HepG2 (cell line): ENCODE measurements around the gene LRRC25. TPM values are rescaled to one million over a fixed set of nuclear protein-coding genes. Genes with fewer than 3 reads are reported as not detected.

Source experiments
- ATAC-seq: fragments of 200-7000 bp; cut with Tn5 transposase; 3 replicates; pipeline ENCODE4 v1.9.1; 2020; ENCODE audit warnings: mild to moderate bottlenecking, moderate library complexity
- Bru-seq: library from RNA; stranded (reverse); fragments of 400-500 nt; gene quantifications from one replicate; lab custom pipeline; 2021; lab: Mats Ljungman, UMichigan
- BruChase-seq, 2 experiments: library from RNA; stranded (reverse); fragments of 400-500 nt; gene quantifications; one replicate each; lab custom pipeline; 2021; lab: Mats Ljungman, UMichigan
- BruUV-seq: library from RNA; stranded (reverse); fragments of 400-500 nt; replicated peaks from 2 replicates; lab custom pipeline; 2021; lab: Mats Ljungman, UMichigan
- CTCF ChIA-PET: fragments of 300-600 bp; formaldehyde crosslinking; extraction: SDS; loops from one replicate; lab custom pipeline; 2021; ENCODE audit warnings: low total read pairs, inconsistent platforms, low intra/inter-chr PET ratio; lab: Yijun Ruan, JAX
- POLR2A ChIA-PET: fragments of 350-600 bp; sonication (Branson Sonifier 250); formaldehyde crosslinking; loops from one replicate; lab custom pipeline; 2020; ENCODE audit warnings: antibody characterized with exemption, inconsistent platforms; lab: Yijun Ruan, JAX
- DNase-seq: peaks from one replicate; pipeline ENCODE4 v3.0.0-alpha.2; 2015; ENCODE audit warnings: low spot score
- FAIRE-seq: peaks from 3 replicates; lab custom pipeline; 2011; peaks lifted over from hg19 to GRCh38; lab: Jason Lieb, UNC
- H2AFZ ChIP-seq: one replicate; pipeline ENCODE4 v1.6.1; 2011; ENCODE audit warnings: low read length, inconsistent platforms
- H3K27ac ChIP-seq: fragments of 300-600 bp; 3 replicates; pipeline ENCODE4 v1.8.0; 2011; ENCODE audit warnings: mixed run types, mild to moderate bottlenecking, mixed read lengths, low read length, inconsistent platforms; ENCODE audit not compliant: insufficient read depth; ENCODE audit errors: extremely low read length
- H3K27me3 ChIP-seq, 2 experiments: fragments of 200-600 bp in 1 of 2; 2 replicates in 1 of 2; 3 replicates in 1 of 2; pipeline versions ENCODE4 v1.6.0 to v1.8.0; 2011; ENCODE audit warnings: low read length in 2 of 2, mild to moderate bottlenecking in 2 of 2, moderate library complexity in 2 of 2, inconsistent platforms in 1 of 2; ENCODE audit not compliant: insufficient read depth in 2 of 2, control insufficient read depth in 1 of 2
- H3K36me3 ChIP-seq, 2 experiments: fragments of 200-600 bp in 1 of 2; replicated peaks in 1 of 2; 2 replicates in 1 of 2; 3 replicates in 1 of 2; pipeline versions ENCODE4 v1.5.1 to v1.8.0; 2011; ENCODE audit warnings: low read length in 2 of 2, inconsistent platforms in 1 of 2; ENCODE audit not compliant: insufficient read depth in 2 of 2, control insufficient read depth in 1 of 2
- H3K4me1 ChIP-seq: 2 replicates; pipeline ENCODE4 v1.5.1; 2012; ENCODE audit warnings: low read length, inconsistent platforms; ENCODE audit not compliant: insufficient read depth
- H3K4me2 ChIP-seq: 2 replicates; pipeline ENCODE4 v1.6.0; 2011; ENCODE audit warnings: low read depth, low read length, inconsistent platforms
- H3K4me3 ChIP-seq, 3 experiments: fragments of 200-600 bp in 1 of 3; sonication (generic), shearing (Covaris generic) in 1 of 3; replicated peaks in 1 of 3; 2 replicates each; pipeline ENCODE4 v1.5.1; 2011 to 2016; ENCODE audit warnings: low read length in 3 of 3, inconsistent platforms in 2 of 3, low read depth in 2 of 3, mild to moderate bottlenecking in 2 of 3, control low read depth in 1 of 3, mixed read lengths in 1 of 3; ENCODE audit not compliant: insufficient read depth in 1 of 3
- H3K79me2 ChIP-seq: one replicate; pipeline ENCODE4 v1.6.1; 2011; ENCODE audit warnings: low read length, inconsistent platforms; ENCODE audit not compliant: insufficient read depth
- H3K9ac ChIP-seq: 2 replicates; pipeline ENCODE4 v1.6.0; 2011; ENCODE audit warnings: mild to moderate bottlenecking, low read depth, low read length, inconsistent platforms; ENCODE audit not compliant: insufficient read depth
- H3K9me3 ChIP-seq: 2 replicates; pipeline ENCODE4 v1.5.1; 2012; ENCODE audit warnings: mild to moderate bottlenecking, low read length
- H4K20me1 ChIP-seq: 2 replicates; pipeline ENCODE4 v1.6.0; 2011; ENCODE audit warnings: inconsistent platforms, mild to moderate bottlenecking, low read length, moderate library complexity; ENCODE audit not compliant: insufficient read depth
- CTCF ChIP-seq: sonication (generic); formaldehyde crosslinking; IDR thresholded peaks from 2 replicates; pipeline ENCODE4 v1.5.0; 2020; ENCODE audit warnings: mild to moderate bottlenecking, missing genetic modification reagents, moderate library complexity
- MTERF4 ChIP-seq: sonication (generic); formaldehyde crosslinking; IDR thresholded peaks from 2 replicates; pipeline ENCODE4 v1.8.0; 2023; ENCODE audit warnings: mild to moderate bottlenecking, missing genetic modification reagents
- NFIC ChIP-seq: IDR thresholded peaks from 2 replicates; pipeline ENCODE4 v1.6.1; 2012; ENCODE audit warnings: mild to moderate bottlenecking, low read length, inconsistent platforms
- PAF1 ChIP-seq: IDR thresholded peaks from 2 replicates; pipeline ENCODE4 v1.6.1; 2016; ENCODE audit warnings: missing genetic modification reagents, missing compliant biosample characterization
- RFX3 ChIP-seq: IDR thresholded peaks from 2 replicates; pipeline ENCODE4 v1.6.1; 2016; ENCODE audit warnings: missing biosample characterization, missing genetic modification reagents
- SIN3B ChIP-seq: fragments of 150-350 bp; IDR thresholded peaks from 2 replicates; pipeline ENCODE4 v1.6.1; 2014; ENCODE audit warnings: low read length
- SP5 ChIP-seq: IDR thresholded peaks from 2 replicates; pipeline ENCODE4 v1.6.1; 2016; ENCODE audit warnings: low read depth, borderline replicate concordance
- SYNCRIP ChIP-seq: fragments of 200-400 bp; formaldehyde crosslinking; IDR thresholded peaks from 2 replicates; pipeline ENCODE4 v1.6.1; 2018; ENCODE audit warnings: mild to moderate bottlenecking, low read depth, low read length; ENCODE audit not compliant: insufficient read depth
- ZMYM3 ChIP-seq: sonication (generic); formaldehyde crosslinking; IDR thresholded peaks from 2 replicates; pipeline ENCODE4 v1.5.1; 2020; ENCODE audit warnings: mild to moderate bottlenecking, missing genetic modification reagents
- WGBS: methylation state at CpG from one replicate; pipeline ENCODE4 v1.1.6; 2017; ENCODE audit warnings: low lambda C conversion rate; 5-methylcytosine and 5-hydroxymethylcytosine counted together
- in situ Hi-C: cut with HindIII; loops from 2 replicates; pipeline ENCODE4 v1.10.0; 2017; ENCODE audit warnings: low pct_unique_long_range_greater_than_20kb; ENCODE audit not compliant: extremely low pct_ligation_motif_present
- intact Hi-C: fragments of 100-400 bp; cut with micrococcal nuclease; formaldehyde crosslinking; loops from one replicate; pipeline ENCODE4 v1.10.0; 2022; ENCODE audit not compliant: unreplicated experiment
- long read RNA-seq, 2 experiments: library from RNA in 1 of 2; library from polyadenylated mRNA in 1 of 2; stranded (forward) in 1 of 2; unstranded in 1 of 2; transcript quantifications; one replicate each; pipeline ENCODE4 v2.0.0, GENCODE V29; 2019 to 2022
- polyA minus RNA-seq, 3 experiments: library from RNA; depleted of rRNA, polyadenylated mRNA; stranded (reverse); fragments of >200 nt; gene quantifications; 2 replicates each; pipeline ENCODE4 v1.2.3, GENCODE V29; 2011; ENCODE audit warnings: low replicate concordance in 1 of 3
- polyA plus RNA-seq, 8 experiments: library from polyadenylated mRNA; depleted of rRNA in 3 of 8; stranded (reverse) in 7 of 8; unstranded in 1 of 8; fragments of >200 nt; fragmentation: Illumina TruSeq in 4 of 8; extraction: Trizol in 4 of 8; gene quantifications; 2 replicates each; pipeline versions ENCODE4 v1.2.1 to v1.2.3, GENCODE V29; 2011 to 2016; ENCODE audit warnings: low read depth in 4 of 8, missing spikeins in 1 of 8, mixed read lengths in 1 of 8; ENCODE audit not compliant: insufficient read depth in 1 of 8
- total RNA-seq, 5 experiments: library from RNA; depleted of rRNA; stranded (reverse); fragments of >200 nt; fragmentation: Illumina TruSeq; extraction: Trizol; gene quantifications; 2 replicates each; pipeline ENCODE4 v1.2.3, GENCODE V29; 2016; ENCODE audit warnings: low read depth in 1 of 5
- TF ChIP-seq, protein P1 (sequence below): sonication (generic); formaldehyde crosslinking; IDR thresholded peaks from 2 replicates; pipeline ENCODE4 v1.5.1; 2020; ENCODE audit warnings: missing genetic modification reagents, mild to moderate bottlenecking, borderline replicate concordance
- TF ChIP-seq, protein P2 (sequence below): sonication (generic); formaldehyde crosslinking; IDR thresholded peaks from 2 replicates; pipeline ENCODE4 v1.4.0; 2020; ENCODE audit warnings: mild to moderate bottlenecking, missing genetic modification reagents

The LRRC25 gene
- total RNA-seq (2016; rRNA removed; fragmentation: Illumina TruSeq; extraction: Trizol) (0.13 TPM in 1 of 2 replicates, not detected in the other), polyA plus RNA-seq (2011; rRNA removed) (0.53 and 0.85 TPM in 2 replicates), polyA minus RNA-seq (2011; rRNA and poly(A)+ RNA removed; ENCODE audit: low replicate concordance) (0.60 TPM in 1 of 2 replicates, not detected in the other), Bru-seq, nascent RNA (percentile 17 among the genes with signal in this experiment), BruChase-seq, experiment 1, labeled RNA remaining after a 6-hour chase (percentile 11 among the genes with signal in this experiment), BruChase-seq, experiment 2, labeled RNA remaining after a 2-hour chase (percentile 15 among the genes with signal in this experiment)
- total RNA-seq (2016; cell fraction: cytosol; rRNA removed; fragmentation: Illumina TruSeq; extraction: Trizol; ENCODE audit: low read depth), result 0.20 TPM in 1 of 2 replicates, not detected in the other
- 0.11 TPM in 1 of 2 replicates, not detected in the other for total RNA-seq (2016; cell fraction: insoluble cytoplasmic fraction; rRNA removed; fragmentation: Illumina TruSeq; extraction: Trizol)
- 0.17 and 0.19 TPM in 2 replicates for total RNA-seq (2016; cell fraction: membrane; rRNA removed; fragmentation: Illumina TruSeq; extraction: Trizol)
- total RNA-seq (2016; cell fraction: nucleus; rRNA removed; fragmentation: Illumina TruSeq; extraction: Trizol), result 0.25 TPM in 1 of 2 replicates, not detected in the other
- 0.66 and 0.68 TPM in 2 replicates for polyA plus RNA-seq (2011; cell fraction: cytosol; rRNA removed)
- polyA plus RNA-seq (2011; cell fraction: nucleus; rRNA removed), result 0.16 and 0.35 TPM in 2 replicates
- 0.11 and 0.13 TPM in 2 replicates for polyA plus RNA-seq (2012)
- polyA plus RNA-seq (2016; cell fraction: cytosol; fragmentation: Illumina TruSeq; extraction: Trizol; ENCODE audit: low read depth), result 0.05 TPM in 1 of 2 replicates, not detected in the other
- polyA plus RNA-seq (2016; cell fraction: insoluble cytoplasmic fraction; fragmentation: Illumina TruSeq; extraction: Trizol; ENCODE audit: low read depth), result 0.12 and 0.15 TPM in 2 replicates
- 0.13 TPM in 1 of 2 replicates, not detected in the other for polyA plus RNA-seq (2016; cell fraction: membrane; fragmentation: Illumina TruSeq; extraction: Trizol; ENCODE audit: low read depth)
- not detected in 2 replicates for polyA plus RNA-seq (2016; cell fraction: nucleus; fragmentation: Illumina TruSeq; extraction: Trizol; ENCODE audit: insufficient read depth, low read depth)
- 0.40 and 0.70 TPM in 2 replicates for polyA minus RNA-seq (2011; cell fraction: cytosol; rRNA and poly(A)+ RNA removed)
- polyA minus RNA-seq (2011; cell fraction: nucleus; rRNA and poly(A)+ RNA removed), result 0.25 TPM in 1 of 2 replicates, not detected in the other
- long read RNA-seq, experiment 1, partial matches to known transcripts, result 0 of 2 reads
- long read RNA-seq, experiment 1, other reads (novel, unspliced or antisense), result 0 of 2 reads
- long read RNA-seq, experiment 2, partial matches to known transcripts, result 0 of 2 reads
- long read RNA-seq, experiment 2, other reads (novel, unspliced or antisense), result 1 of 2 reads

DNA sequence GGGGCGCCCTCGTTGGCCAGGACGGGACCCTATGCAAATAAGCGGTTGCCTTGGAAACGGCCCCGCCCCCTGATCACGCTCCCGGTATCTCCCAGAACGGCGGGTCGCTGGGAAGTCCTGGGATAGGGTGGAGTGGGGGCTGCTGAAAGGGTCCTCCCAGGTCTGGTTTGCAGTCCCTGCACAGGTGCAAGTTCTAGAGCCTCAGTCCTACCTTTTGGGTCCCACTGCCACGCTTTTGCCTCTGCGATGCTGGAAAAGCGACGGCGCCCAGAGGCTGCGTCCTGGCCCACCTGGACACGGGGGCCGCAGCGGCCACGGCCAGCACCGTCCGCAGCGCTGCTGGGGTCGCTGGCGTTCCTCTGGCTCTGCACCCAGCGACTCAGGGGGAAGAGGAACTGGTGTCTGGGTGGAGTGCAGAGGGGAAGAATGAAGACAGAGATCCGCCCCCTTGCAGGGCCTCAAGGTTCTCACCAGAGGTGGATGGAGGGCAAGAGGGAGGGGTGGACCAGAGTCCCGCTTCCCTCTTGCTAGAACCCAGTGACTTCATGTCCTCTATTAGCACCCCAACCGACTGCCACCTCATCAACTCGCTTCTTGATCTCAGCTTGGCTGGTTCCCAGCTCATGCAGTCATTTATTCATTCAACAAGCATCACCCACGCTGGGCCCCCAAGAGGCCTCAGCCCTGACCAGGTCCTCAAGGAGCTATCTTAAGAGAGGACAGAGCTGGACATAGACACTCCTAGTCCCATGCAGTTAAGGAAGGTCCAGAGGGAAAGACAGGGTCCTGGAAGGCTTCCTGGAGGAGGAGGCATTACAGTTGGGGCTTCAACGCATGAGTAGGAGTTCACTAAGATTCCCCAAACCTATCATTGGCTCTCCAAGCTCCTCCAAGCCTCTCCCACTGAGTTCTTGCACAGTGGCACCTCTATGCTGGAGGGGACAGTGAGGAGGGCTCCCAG lies at the start of gene LRRC25:
TSS of gene LRRC25 (minus strand) at position 381 of the 961 bp plus-strand sequence. CDS start 659 bp downstream, outside the sequence.
- DNase-seq, result no peak
- no peak within 1 kb of the TSS for H3K27ac ChIP-seq
- CTCF ChIA-PET, result no interaction called here
- no peak within 1 kb of the TSS for H2AFZ ChIP-seq
- H4K20me1 ChIP-seq, result no peaks in the 10 kb centered on the region
- peaks cover 52% of the 10 kb centered on the region for H3K4me1 ChIP-seq
- peak within 1 kb of the TSS; percentile 83 for H3K4me2 ChIP-seq
- in situ Hi-C loops, result no loop called here
- intact Hi-C loops, result no loop called here
- peak; percentile 30 for ATAC-seq
- H3K9me3 ChIP-seq, result no peaks in the 10 kb centered on the region
- no TSS peak for BruUV-seq
- peaks cover 0 to 17% of the 10 kb centered on the region in 2 experiments; a peak in 4 of 5 replicates for H3K27me3 ChIP-seq
- FAIRE-seq, result no peak
- H3K79me2 ChIP-seq, result no peaks in the 10 kb centered on the region
- H3K9ac ChIP-seq, result peak within 1 kb of the TSS; percentile 52
- POLR2A ChIA-PET, result interaction anchor here (1.1 to 2.5 kb wide), 4 partner anchors 9 to 17 kb away, joined by 3 to 12 read pairs (median 8); partner anchors contain the start of gene GDF15
- 34% methylated on average over 21 of the region's 33 CpGs for WGBS
- peak within 1 kb of the TSS in 2 of 3 experiments; percentile 15 to 60; a peak in 4 of 6 replicates for H3K4me3 ChIP-seq
- H3K36me3 ChIP-seq, result no peaks in the 10 kb centered on the region
- TF ChIP-seq SP5 (CRISPR knock-in tag), result no peak
- no peak for TF ChIP-seq PAF1
- peak; percentile 71 for TF ChIP-seq RFX3
- TF ChIP-seq, protein P1, sequence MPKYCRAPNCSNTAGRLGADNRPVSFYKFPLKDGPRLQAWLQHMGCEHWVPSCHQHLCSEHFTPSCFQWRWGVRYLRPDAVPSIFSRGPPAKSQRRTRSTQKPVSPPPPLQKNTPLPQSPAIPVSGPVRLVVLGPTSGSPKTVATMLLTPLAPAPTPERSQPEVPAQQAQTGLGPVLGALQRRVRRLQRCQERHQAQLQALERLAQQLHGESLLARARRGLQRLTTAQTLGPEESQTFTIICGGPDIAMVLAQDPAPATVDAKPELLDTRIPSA (CRISPR knock-in tag), result no peak
- TF ChIP-seq, protein P2, sequence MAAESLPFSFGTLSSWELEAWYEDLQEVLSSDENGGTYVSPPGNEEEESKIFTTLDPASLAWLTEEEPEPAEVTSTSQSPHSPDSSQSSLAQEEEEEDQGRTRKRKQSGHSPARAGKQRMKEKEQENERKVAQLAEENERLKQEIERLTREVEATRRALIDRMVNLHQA (CRISPR knock-in tag), result no peak
- TF ChIP-seq CTCF (CRISPR knock-in tag), result no peak
- no peak for TF ChIP-seq SYNCRIP
- no peak for TF ChIP-seq NFIC
- TF ChIP-seq MTERF4 (CRISPR knock-in tag), result no peak
- TF ChIP-seq SIN3B, result no peak
- TF ChIP-seq ZMYM3 (CRISPR knock-in tag), result peak; percentile 24; the same call in 1 of the 2 replicates
